ENCODE data around the gene MED13. TPM values are rescaled to one million over a fixed set of nuclear protein-coding genes. Genes with fewer than 3 reads are reported as not detected.

Gene MED13, protein sequence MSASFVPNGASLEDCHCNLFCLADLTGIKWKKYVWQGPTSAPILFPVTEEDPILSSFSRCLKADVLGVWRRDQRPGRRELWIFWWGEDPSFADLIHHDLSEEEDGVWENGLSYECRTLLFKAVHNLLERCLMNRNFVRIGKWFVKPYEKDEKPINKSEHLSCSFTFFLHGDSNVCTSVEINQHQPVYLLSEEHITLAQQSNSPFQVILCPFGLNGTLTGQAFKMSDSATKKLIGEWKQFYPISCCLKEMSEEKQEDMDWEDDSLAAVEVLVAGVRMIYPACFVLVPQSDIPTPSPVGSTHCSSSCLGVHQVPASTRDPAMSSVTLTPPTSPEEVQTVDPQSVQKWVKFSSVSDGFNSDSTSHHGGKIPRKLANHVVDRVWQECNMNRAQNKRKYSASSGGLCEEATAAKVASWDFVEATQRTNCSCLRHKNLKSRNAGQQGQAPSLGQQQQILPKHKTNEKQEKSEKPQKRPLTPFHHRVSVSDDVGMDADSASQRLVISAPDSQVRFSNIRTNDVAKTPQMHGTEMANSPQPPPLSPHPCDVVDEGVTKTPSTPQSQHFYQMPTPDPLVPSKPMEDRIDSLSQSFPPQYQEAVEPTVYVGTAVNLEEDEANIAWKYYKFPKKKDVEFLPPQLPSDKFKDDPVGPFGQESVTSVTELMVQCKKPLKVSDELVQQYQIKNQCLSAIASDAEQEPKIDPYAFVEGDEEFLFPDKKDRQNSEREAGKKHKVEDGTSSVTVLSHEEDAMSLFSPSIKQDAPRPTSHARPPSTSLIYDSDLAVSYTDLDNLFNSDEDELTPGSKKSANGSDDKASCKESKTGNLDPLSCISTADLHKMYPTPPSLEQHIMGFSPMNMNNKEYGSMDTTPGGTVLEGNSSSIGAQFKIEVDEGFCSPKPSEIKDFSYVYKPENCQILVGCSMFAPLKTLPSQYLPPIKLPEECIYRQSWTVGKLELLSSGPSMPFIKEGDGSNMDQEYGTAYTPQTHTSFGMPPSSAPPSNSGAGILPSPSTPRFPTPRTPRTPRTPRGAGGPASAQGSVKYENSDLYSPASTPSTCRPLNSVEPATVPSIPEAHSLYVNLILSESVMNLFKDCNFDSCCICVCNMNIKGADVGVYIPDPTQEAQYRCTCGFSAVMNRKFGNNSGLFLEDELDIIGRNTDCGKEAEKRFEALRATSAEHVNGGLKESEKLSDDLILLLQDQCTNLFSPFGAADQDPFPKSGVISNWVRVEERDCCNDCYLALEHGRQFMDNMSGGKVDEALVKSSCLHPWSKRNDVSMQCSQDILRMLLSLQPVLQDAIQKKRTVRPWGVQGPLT (N-terminal part only)
- total RNA-seq, result 35.4 TPM

DNA sequence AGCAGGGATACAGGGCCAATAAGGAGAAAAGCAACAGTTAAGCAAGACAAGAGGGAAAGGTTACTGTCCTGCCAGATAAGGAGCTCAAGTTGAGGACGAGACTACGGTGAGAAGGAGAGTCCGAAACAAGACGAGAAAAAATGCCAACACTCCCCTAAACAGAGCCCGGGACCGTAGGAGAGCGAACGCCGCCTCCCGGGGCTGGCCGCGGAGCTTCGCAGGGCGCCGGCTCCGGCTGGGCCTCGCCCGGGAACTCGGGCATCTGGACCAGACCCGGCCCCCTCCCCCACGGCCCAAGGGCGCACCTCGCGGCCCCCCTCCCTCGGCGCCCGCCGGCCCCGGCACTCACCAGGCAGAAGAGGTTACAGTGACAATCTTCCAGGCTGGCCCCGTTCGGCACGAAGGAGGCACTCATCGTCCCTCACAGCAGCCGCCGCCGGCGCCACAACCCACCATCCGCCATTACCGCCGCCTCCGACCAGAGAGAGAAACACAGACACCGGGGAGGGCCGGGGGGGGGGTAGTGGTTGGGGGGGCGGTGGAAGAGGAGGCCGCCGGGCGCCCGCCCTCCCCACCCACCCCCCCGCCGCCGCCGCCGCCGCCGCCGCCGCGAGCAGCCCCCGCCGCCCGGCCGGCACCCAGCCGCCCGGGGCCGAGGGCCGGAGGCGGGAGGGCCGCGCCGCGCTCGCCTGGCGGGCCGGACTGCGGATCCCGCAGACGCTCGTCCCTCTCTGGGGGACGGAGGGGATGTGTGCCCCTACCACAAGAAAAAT lies at the start of gene MED13:
MED13 (minus strand) TSS at position 488 of the 773 bp plus-strand sequence; CDS start at position 415, 73 bp downstream.
- ATAC-seq, result peak; percentile 55

DNA sequence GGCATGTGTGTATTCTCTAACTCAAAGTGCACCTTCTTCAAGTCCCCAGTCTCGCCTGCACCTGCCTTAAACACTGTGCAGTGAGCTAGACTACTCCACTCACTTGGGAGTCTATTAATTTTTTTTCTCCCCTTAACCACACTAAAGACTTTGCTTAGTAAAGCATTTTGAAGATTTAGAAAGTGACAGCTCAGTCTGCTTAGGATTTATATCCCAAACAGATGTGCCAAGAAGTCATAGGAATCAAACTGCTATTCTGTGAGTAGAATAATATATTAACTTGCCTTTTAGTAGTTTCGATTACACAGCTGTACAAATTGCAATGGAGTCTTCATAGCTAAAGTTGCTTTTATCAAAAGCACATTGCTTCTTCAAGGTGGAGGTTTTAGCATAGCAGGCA lies 47.2 kb upstream of the MED13 start:
- DNase-seq (ENCODE audit: low spot score) (no peak), ATAC-seq (no peak)

More for the DNA sequence above, at the start of gene MED13:
- DNase-seq (ENCODE audit: low spot score), result peak; percentile 76

DNA sequence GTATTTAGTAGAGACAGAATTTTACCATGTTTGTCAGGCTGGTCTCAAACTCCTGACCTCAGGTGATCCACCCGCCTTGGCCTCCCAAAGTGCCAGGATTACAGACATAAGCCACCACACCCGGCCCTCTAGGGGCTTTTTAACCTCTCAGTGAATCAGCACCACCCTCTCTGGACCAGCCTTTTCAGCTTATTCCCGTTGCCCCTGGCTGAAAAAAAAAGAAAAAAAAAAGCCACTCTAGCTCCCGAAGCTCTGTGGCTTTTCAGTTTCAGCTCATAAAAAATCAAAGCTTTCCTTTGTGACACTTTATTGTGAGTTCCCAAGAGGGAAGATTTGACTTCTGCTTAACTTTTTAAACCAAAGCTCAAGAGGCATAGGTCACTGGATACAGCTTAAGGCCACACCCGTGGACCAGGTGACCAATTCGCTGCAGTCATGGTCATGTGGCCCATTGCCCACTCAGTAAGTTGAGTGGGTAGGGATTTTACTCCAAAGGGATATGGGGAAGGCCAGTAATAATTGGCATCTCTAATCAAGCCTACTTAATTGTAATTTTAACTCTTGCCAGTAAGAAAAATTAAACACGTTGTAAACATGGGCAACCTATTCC lies 46.6 kb upstream of the MED13 start:
- DNase-seq (ENCODE audit: low spot score) (no peak), ATAC-seq (no peak)

DNA sequence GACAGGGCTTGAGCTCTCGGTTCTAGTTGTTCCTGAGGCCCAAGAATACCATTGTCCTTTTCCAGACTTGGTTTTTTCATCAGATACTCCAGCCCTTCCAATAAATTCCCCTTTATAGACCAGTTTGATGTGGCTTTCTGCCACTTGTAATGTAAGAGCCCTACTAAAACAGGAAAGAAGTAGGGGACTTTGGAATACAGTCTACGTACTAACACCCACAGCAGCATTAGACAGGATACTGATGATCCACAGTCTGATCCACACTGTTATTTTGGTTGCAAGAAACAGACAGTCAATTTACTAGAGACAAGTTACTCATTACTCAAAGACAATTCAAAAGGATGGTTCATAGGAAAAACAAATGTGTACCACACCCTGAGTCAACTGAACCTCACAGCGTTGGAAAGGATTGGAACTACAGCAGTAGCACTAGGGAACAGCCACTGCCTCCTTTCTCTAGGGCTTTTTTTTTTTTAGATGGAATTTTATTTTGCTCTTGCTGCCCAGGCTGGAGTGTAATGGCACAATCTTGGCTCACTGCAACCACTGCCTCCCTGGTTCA lies 45.9 kb upstream of the MED13 start:
- DNase-seq (ENCODE audit: low spot score) (no peak), ATAC-seq (no peak)

DNA sequence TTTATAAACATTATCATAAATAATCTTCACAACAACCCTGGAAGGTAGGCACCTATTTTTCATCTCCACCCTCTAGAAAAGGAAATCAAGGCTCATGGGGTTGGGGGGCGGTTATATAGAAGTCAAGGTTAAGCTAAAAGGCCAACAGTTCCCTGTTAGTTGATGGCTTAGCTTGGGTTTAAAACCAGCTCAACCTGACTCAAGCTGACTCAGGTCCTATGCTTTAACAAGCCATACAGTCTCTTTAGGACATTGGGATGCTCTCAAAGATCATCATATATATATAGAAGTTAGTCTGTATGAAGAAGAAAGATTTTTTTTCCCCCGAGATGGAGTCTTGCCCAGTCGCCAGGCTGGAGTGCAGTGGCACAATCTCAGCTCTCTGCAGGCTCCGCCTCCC lies 44.8 kb upstream of the MED13 start:
- ATAC-seq, result no peak
- DNase-seq (ENCODE audit: low spot score), result no peak

DNA sequence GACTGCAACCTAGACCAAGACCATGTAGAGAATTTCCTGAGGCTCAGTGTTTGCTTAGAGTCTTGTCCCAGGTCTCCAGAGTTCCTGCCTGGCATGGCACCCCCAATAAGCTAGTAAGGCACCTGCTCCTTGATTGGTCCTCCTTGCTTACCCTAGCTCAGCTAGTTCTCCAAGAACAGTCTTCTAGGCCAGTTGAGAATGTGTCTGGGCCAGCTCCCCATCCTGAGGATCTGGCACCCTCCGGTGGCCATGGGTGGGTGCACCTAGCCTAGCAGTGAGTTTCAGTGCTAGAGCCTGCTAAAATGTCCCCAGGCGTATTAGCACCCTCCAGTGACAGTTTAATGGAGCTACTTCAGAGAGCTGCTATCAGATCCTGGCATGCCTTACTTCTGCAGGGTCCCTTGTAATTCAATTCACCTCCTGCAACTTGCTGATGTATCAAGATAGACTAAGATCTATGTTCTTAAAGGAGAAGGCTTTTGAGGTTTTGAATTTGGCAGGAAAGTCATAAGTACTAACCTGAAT lies 44.4 kb upstream of the MED13 start:
- ATAC-seq (peak; percentile 96), DNase-seq (ENCODE audit: low spot score) (peak; percentile 88)

DNA sequence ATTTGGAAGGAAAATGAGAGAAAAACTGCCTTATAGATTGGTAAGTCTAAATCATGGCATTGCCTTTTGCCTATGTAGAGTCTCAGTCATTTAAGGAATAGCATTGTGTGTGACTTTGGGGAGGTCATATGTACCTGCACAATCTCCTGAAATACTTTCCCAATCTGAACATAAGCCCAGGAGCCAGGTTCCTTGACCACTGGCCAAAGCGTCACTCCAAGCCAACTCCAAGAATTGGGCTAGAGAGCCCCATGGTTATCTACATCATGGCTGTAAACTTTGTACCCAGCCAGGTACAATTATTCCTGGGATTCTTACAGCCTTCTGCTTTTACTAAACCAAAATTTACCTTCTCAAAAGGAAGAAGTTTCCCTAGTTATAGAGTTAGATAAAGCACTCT lies 40.8 kb upstream of the MED13 start:
- ATAC-seq (peak; percentile 56), DNase-seq (ENCODE audit: low spot score) (peak; percentile 75)

DNA sequence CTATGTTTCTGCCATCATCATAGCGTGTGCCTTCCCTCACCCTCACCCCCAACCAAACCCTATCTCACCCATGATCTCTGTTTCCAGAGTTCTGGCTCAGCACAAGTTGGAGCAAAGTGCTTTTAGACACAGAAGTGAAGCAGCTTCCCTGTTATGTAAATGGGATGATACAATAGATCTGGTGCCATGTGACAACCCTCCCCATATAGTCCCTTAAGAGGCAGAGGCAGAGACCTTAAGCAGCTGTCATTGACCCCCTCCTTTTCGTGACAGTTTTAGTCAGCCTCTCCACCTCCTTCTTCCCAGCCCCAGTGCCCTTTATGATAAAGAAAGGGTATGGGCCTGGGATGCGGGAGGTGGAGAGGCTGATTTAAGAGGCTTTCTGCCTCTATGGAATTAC lies 40.3 kb upstream of the MED13 start:
- peak; percentile 6 for ATAC-seq
- no peak for DNase-seq (ENCODE audit: low spot score)

DNA sequence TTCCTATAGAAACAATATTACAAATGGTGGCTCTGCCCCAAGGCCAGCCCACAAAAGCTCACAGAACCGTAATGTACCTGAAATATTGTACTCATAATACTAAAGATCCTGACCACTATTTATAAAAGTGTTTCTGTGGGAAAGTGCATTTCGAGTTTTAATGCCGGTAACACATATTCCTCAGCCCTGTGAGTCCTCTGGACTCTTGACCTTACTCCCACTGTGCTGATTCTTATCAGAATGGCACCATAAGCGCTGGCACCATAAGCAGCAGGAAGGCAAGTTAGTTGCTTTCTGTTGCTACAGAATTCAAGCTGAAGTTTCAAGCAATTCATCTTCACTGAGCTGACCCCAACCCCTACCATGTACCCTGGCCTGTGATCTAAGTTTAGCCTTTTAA lies 36.4 kb upstream of the MED13 start:
- ATAC-seq (peak; percentile 70), DNase-seq (ENCODE audit: low spot score) (no peak)

DNA sequence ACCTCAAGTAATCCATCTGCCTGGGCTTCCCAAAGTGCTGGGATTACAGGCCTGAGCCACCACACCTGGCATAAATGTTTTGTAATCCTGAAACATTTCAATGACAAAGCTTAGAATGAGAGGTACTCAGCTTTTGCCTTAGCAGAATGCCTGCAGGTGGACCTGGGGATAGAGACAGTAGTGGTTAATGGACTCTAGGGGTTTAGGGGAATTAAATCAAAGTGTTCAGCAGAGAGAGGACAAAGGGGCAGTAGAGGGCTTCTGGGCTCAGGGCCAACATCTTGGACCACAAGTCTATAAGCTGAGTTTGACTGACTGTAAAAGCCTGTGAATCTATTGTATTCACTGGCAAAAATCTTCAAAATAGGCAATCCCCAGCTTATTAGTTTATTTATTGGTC lies 36.0 kb upstream of the MED13 start:
- DNase-seq (ENCODE audit: low spot score) (no peak), ATAC-seq (no peak)

DNA sequence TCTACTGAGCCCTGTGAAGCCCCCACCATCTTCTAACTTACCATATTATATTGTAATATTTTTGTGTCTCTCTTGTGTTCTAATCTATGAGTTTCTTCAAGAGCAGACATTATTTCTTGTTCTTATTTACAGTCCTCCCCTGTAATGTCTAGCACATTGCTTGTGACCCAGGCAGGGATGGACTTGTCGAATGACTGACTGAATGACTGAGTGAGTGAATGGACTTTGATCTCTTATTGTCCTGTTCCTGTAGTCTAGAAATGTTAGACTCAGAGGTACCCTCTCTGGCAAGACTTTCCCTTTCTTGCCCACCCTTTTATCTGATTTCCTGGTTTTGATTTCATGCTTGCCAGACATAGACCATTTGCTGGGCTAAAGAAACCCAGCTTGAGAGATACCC lies 35.0 kb upstream of the MED13 start:
- DNase-seq (ENCODE audit: low spot score) (no peak), ATAC-seq (no peak)

DNA sequence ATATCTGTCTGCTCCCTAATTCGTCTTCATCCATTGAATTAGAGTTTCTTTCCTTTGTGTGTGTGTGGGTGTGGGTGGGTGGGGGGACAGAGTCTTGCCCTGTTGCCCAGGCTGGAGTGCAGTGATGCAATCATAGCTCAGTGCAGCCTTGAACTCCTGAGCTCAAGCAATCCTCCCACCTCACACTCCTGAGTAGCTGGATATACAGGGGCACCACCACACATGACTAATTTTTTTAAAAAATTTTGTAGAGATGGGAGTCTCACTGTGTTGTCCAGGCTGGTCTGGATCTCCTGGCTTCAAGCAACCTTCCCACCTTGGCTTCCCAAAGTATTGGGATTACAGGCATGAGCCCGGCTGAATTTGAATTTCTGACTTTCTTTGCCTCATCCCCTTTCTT lies 34.5 kb upstream of the MED13 start:
- no peak for ATAC-seq
- DNase-seq (ENCODE audit: low spot score), result no peak

DNA sequence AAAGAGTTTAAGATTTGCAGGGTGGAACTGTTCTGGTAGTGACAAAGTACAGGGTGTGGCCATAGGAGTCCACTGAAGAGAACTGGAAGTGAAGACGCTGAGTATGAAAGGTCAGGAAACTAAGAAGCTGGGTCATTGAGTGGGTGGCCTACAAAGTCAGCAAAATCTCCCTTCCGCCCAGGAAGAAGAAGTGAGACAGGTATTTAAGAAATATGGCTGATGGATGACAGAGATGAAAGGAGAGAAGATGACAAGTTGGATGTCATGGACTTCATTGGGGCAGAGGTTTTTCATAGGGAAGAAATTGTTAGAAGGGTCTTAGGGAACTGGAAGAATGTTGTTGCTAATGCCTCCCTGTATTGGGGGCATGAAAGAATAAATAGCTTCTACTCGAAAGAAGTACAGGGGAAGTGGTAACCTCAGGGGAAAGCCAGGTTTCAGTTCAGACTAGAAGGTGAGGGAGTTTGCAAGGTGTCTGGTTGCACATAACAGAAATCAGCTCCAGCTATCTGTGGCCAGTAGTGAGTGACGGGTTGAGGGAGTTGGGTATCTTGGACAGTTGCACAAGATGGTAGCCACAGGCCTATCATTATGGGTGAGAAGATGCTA lies 33.6 kb upstream of the MED13 start:
- no peak for DNase-seq (ENCODE audit: low spot score)
- ATAC-seq, result no peak

DNA sequence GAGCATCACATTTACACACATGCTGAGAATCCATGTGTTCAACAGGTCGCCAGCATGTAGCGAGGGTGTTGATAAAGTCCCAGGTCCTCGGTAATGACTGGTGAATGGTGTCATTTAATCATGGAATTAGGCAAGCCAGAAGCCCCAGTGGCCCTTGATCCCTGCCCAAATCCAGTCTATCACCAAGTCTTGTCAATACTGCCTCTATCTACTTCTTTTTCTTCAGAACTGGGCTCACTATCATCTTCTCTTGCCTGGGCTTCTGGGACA lies 31.3 kb upstream of the MED13 start:
- no peak for ATAC-seq
- DNase-seq (ENCODE audit: low spot score), result no peak

DNA sequence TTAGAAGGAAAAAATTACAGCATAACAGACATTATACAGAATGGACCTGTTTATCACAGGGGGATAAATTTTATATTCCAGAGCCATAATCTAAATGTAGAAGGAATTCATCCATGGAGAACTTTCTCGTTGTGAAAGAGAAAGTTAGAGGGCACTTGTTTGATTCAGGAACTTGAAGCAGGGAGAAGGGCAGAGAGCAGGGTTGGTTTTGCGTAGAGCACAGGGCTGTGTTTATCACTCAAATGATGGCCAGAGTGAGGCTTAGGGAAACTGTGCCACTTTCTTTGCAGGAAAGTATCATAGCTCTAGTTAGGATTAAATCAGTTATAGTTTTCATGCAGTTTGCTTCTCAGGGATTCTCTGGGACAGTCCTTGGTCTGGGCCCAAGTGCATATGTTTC lies 29.1 kb upstream of the MED13 start:
- peak; percentile 42 for ATAC-seq

DNA sequence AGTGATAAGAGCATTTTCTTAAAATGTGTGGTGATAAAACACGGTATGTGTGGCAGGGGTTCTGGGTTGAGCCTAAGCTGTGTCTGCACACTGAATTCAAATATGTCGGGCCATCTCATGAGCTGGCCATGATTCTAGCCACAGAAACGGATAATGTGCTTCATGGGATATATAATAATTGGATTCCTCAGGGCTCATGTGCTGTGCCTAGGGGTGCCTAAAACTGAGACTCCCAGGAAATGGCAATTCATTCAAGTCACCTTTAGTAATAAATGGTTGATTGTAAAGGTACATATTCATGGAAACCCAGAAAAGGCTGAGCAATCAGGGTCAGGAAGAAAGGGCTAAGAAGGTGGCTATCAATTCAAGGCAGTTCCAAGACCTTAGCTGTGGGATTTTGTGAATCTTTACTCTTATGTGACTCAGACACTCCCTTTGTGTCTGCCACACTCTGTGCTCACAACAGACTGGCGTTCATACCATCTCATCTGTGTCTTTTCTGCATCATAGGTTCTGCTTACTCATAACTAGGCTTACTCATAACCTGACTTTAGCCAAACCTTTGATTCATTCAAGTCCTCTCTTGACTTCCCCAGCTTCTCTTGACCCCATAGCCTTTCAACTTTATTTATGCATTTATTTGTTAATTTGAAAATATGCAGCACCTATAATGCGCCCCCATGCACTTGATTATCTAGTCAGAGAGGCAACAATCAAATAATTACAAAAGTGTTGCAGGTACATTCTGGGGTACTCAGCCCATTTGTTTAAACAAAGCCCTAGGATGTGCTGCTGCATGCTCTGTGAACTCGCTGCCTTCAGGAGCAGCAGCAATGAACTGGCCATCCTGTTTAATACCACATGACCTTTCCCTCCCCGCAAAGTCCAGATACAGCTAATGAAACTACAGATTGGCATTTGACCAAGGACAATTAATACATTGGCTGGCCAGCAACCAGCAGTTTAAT lies 28.4 kb upstream of the MED13 start:
- DNase-seq (ENCODE audit: low spot score) (no peak), ATAC-seq (peak; percentile 53)

More for the DNA sequence above, 29.1 kb upstream of the MED13 start:
- DNase-seq (ENCODE audit: low spot score), result no peak

DNA sequence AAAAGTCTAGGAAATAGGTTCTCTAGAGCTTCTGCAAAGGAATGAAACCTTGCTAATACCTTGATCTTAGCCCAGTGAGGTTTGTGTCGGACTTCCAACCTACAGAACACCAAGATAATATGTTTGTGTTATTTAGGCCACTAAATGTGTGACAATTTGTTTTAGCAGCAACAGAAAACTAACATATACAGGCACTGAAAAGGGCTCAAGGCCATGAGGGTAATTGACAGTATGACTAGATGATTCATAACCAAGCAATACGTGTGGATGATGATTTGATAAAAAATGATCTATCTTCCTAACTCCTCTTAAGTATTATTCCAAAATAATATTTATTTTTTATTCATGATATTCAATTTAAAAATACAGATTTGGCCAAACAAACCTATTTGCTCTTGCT lies 27.7 kb upstream of the MED13 start:
- ATAC-seq (no peak), DNase-seq (ENCODE audit: low spot score) (no peak)

DNA sequence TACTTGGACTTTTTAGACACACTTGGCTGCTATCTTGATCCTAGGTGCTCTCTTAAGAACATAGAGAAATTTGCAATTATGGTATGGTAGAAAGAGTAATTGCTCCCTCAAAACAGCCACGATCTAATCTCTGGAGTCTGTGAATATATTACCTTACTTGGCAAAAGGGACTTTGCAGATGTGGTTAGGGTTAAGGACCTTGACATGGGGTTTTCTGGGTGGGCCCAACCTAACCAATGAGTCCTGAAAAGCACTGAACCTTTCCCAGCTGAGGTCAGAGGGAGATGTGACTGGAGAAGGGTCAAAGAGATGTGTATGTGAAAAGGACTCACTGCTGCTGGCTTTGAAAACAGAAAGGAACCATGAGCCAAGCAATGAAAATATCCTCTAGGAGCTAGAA lies 26.7 kb upstream of the MED13 start:
- DNase-seq (ENCODE audit: low spot score) (peak; percentile 66), ATAC-seq (peak; percentile 61)

Data from left lobe of liver (tissue), 2 donors.